GM12878 (cell line): ENCODE results near the gene MCTP2. TPM values are rescaled to one million over a fixed set of nuclear protein-coding genes. Genes with fewer than 3 reads are reported as not detected.

Experiments
- ATAC-seq: fragments of 200-7000 bp; cut with Tn5 transposase; 3 replicates; pipeline ENCODE4 v1.9.1; 2020; ENCODE audit warnings: mild to moderate bottlenecking, moderate library complexity
- BruUV-seq: library from RNA; stranded (reverse); fragments of 400-500 nt; replicated peaks from 2 replicates; lab custom pipeline; 2021; lab: Mats Ljungman, UMichigan
- CTCF ChIA-PET: fragments of 300-600 bp; sonication (Branson Sonifier 250); formaldehyde crosslinking; extraction: SDS; loops from one replicate; lab custom pipeline; 2021; ENCODE audit warnings: inconsistent platforms; lab: Yijun Ruan, JAX
- POLR2A ChIA-PET: fragments of 350-600 bp; formaldehyde crosslinking; extraction: SDS; loops from one replicate; lab custom pipeline; 2021; ENCODE audit warnings: inconsistent platforms; lab: Charles Lee
- RAD21 ChIA-PET: fragments of 300-600 bp; sonication (Branson Sonifier 250); formaldehyde crosslinking; loops from one replicate; lab custom pipeline; 2023; ENCODE audit warnings: antibody characterized with exemption; ENCODE audit not compliant: unreplicated experiment; lab: Charles Lee
- SMC1A ChIA-PET: fragments of 300-600 bp; sonication (Branson Sonifier 250); formaldehyde crosslinking; loops from one replicate; lab custom pipeline; 2023; ENCODE audit not compliant: unreplicated experiment, uncharacterized antibody; lab: Charles Lee
- DNase-seq: peaks from one replicate; pipeline ENCODE4 v3.0.0-alpha.2; 2011; ENCODE audit warnings: low read depth, low spot score
- FAIRE-seq: peaks from 3 replicates; lab custom pipeline; 2011; peaks lifted over from hg19 to GRCh38; lab: Jason Lieb, UNC
- H2AFZ ChIP-seq: 2 replicates; pipeline ENCODE4 v1.6.0; 2011; ENCODE audit warnings: low read depth, low read length, control low read depth; ENCODE audit not compliant: control insufficient read depth
- H3K27ac ChIP-seq: 2 replicates; pipeline ENCODE4 v1.5.1; 2011; ENCODE audit warnings: control low read depth; ENCODE audit not compliant: control insufficient read depth, insufficient read depth
- H3K27me3 ChIP-seq, 2 experiments: replicated peaks in 1 of 2; 2 replicates each; pipeline versions ENCODE4 v1.6.0 to v1.6.1; 2011; ENCODE audit warnings: low read length in 1 of 2; ENCODE audit not compliant: control insufficient read depth in 2 of 2, insufficient read depth in 2 of 2
- H3K36me3 ChIP-seq, 2 experiments: 2 replicates each; pipeline ENCODE4 v1.5.1; 2011; ENCODE audit warnings: low read length in 1 of 2; ENCODE audit not compliant: control insufficient read depth in 2 of 2, insufficient read depth in 2 of 2
- H3K4me1 ChIP-seq: 2 replicates; pipeline ENCODE4 v1.6.1; 2011; ENCODE audit warnings: mild to moderate bottlenecking, low read length, moderate library complexity, mixed read lengths; ENCODE audit not compliant: control insufficient read depth, insufficient read depth
- H3K4me2 ChIP-seq: 2 replicates; pipeline ENCODE4 v1.6.0; 2011; ENCODE audit warnings: control low read depth; ENCODE audit not compliant: control insufficient read depth, insufficient read depth
- H3K4me3 ChIP-seq: fragments of 200-600 bp; sonication (generic); 2 replicates; pipeline ENCODE4 v1.5.1; 2016
- H3K79me2 ChIP-seq: 2 replicates; pipeline ENCODE4 v1.6.0; 2011; ENCODE audit warnings: low read length; ENCODE audit not compliant: control insufficient read depth, insufficient read depth
- H3K9ac ChIP-seq: 2 replicates; pipeline ENCODE4 v1.8.0; 2011; ENCODE audit warnings: low read length, control low read depth, mixed read lengths; ENCODE audit not compliant: control insufficient read depth, insufficient read depth
- H3K9me3 ChIP-seq: replicated peaks from 3 replicates; pipeline ENCODE4 v1.5.1; 2011; ENCODE audit warnings: mild to moderate bottlenecking, low read length; ENCODE audit not compliant: control insufficient read depth, insufficient read depth
- H4K20me1 ChIP-seq: 2 replicates; pipeline ENCODE4 v1.6.0; 2011; ENCODE audit not compliant: control insufficient read depth, insufficient read depth
- BCL11A ChIP-seq: IDR thresholded peaks from 2 replicates; pipeline ENCODE4 v1.6.1; 2011; ENCODE audit warnings: low read depth, low read length
- CHD1 ChIP-seq: IDR thresholded peaks from 2 replicates; pipeline ENCODE4 v1.6.1; 2012; ENCODE audit warnings: low read depth, low read length, improper control_type of control experiment
- CHD2 ChIP-seq: IDR thresholded peaks from 2 replicates; pipeline ENCODE4 v1.6.1; 2011; ENCODE audit warnings: low read depth, low read length, improper control_type of control experiment, borderline replicate concordance
- ESRRA ChIP-seq: IDR thresholded peaks from 2 replicates; pipeline ENCODE4 v1.6.1; 2012; ENCODE audit warnings: mild to moderate bottlenecking, low read length, improper control_type of control experiment
- EZH2 ChIP-seq: IDR thresholded peaks from 2 replicates; pipeline ENCODE4 v1.6.1; 2012; ENCODE audit warnings: low read depth, mild to moderate bottlenecking, control low read depth, inconsistent platforms, low read length, borderline replicate concordance; ENCODE audit not compliant: control insufficient read depth
- LARP7 ChIP-seq: fragments of 450-650 bp; IDR thresholded peaks from 2 replicates; pipeline ENCODE4 v1.6.1; 2017; ENCODE audit warnings: mild to moderate bottlenecking
- MEF2B ChIP-seq: fragments of 450-650 bp; IDR thresholded peaks from 2 replicates; pipeline ENCODE4 v1.6.1; 2018; ENCODE audit warnings: mild to moderate bottlenecking, moderate library complexity; ENCODE audit not compliant: partially characterized antibody, poor library complexity, severe bottlenecking
- NFYB ChIP-seq: IDR thresholded peaks from 2 replicates; pipeline ENCODE4 v1.6.1; 2011; ENCODE audit warnings: low read depth, mild to moderate bottlenecking, low read length, improper control_type of control experiment, moderate library complexity; ENCODE audit not compliant: insufficient read depth
- PKNOX1 ChIP-seq: fragments of 450-650 bp; IDR thresholded peaks from 2 replicates; pipeline ENCODE4 v1.6.1; 2016; ENCODE audit warnings: mild to moderate bottlenecking
- RAD51 ChIP-seq: fragments of 450-650 bp; IDR thresholded peaks from 2 replicates; pipeline ENCODE4 v1.6.1; 2016; ENCODE audit warnings: moderate library complexity, mild to moderate bottlenecking, inconsistent platforms
- SIX5 ChIP-seq: IDR thresholded peaks from 2 replicates; pipeline ENCODE4 v1.6.1; 2011; ENCODE audit warnings: mild to moderate bottlenecking, low read depth, low read length, moderate library complexity; ENCODE audit not compliant: severe bottlenecking
- TAF1 ChIP-seq: IDR thresholded peaks from 2 replicates; pipeline ENCODE4 v1.6.1; 2011; ENCODE audit warnings: mild to moderate bottlenecking, low read depth, low read length, borderline replicate concordance
- YBX1 ChIP-seq: fragments of 450-650 bp; IDR thresholded peaks from 2 replicates; pipeline ENCODE4 v1.6.1; 2016; ENCODE audit warnings: antibody characterized with exemption
- ZBTB4 ChIP-seq: fragments of 450-650 bp; formaldehyde crosslinking; IDR thresholded peaks from 2 replicates; pipeline ENCODE4 v1.4.0; 2022; ENCODE audit warnings: mild to moderate bottlenecking, moderate library complexity
- WGBS: methylation state at CpG from one replicate; pipeline ENCODE4 v1.1.6; 2016; ENCODE audit warnings: low lambda C conversion rate; ENCODE audit not compliant: insufficient replicate concordance, insufficient coverage; ENCODE audit errors: missing lambda C conversion rate; 5-methylcytosine and 5-hydroxymethylcytosine counted together
- in situ Hi-C: fragments of 300-500 bp; cut with MboI; formaldehyde crosslinking; loops from 9 replicates; pipeline ENCODE4 v1.14.3; 2018; ENCODE audit warnings: mixed read lengths
- intact Hi-C: fragments of 100-400 bp; cut with micrococcal nuclease; formaldehyde crosslinking; loops from one replicate; pipeline ENCODE4 v1.14.2; 2022; ENCODE audit not compliant: unreplicated experiment
- polyA plus RNA-seq, 11 experiments: library from polyadenylated mRNA; depleted of rRNA in 4 of 11; unstranded in 6 of 11; stranded (reverse) in 5 of 11; fragments of >200 nt; fragmentation: Nextera tagmentation in 4 of 11; fragmentation: Illumina TruSeq in 1 of 11; extraction: Ambion mirVana in 4 of 11; extraction: Trizol in 1 of 11; gene quantifications; 1 replicate in 1 of 11; 2 replicates in 10 of 11; pipeline versions ENCODE4 v1.2.1 to v1.2.3, GENCODE V29; 2011 to 2016; ENCODE audit warnings: inconsistent platforms in 2 of 11, missing spikeins in 2 of 11, low read depth in 1 of 11
- total RNA-seq, 4 experiments: library from RNA; depleted of rRNA in 3 of 4; stranded (reverse); fragments of >200 nt in 3 of 4; fragmentation: Illumina TruSeq in 1 of 4; extraction: Trizol in 1 of 4; gene quantifications; 2 replicates each; pipeline versions ENCODE4 v1.2.1 to v1.2.3, GENCODE V29; 2013 to 2021

The MCTP2 gene
- total and polyA plus RNA-seq, 10 of the 15 experiments (the other 5 are each of a cell fraction or from before 2014, with no cell fraction given): 0.24 to 48.5 (median 0.88) TPM

- Histone ChIP-seq H2AFZ (no peak overlapping the region), H3K27ac (no peak overlapping the region), H3K36me3 (no peaks in the 10 kb centered on the region), H3K9me3 (no peaks in the 10 kb centered on the region), H3K79me2 (no peaks in the 10 kb centered on the region), H3K4me2 (no peak overlapping the region), H3K27me3 (no peaks in the 10 kb centered on the region), H3K9ac (no peak overlapping the region), H4K20me1 (no peaks in the 10 kb centered on the region), H3K4me3 (no peak overlapping the region), H3K4me1 (no peaks in the 10 kb centered on the region)
- FAIRE-seq (no peak), ATAC-seq (no peak), DNase-seq (no peak)
- RAD21 ChIA-PET: no interaction called here
- intact Hi-C loops (no loop called here), in situ Hi-C loops (no loop called here)
- BruUV-seq: no TSS peak
- TF ChIP-seq ESRRA (no peak), EZH2 (no peak)
- WGBS: 3% methylated on average over 3 of the region's 3 CpGs
- SMC1A ChIA-PET: interaction anchor here (0.9 to 1.2 kb wide), 2 partner anchors 74 to 120 kb away, joined by 3 read pairs; no protein-coding TSS in a partner anchor
- CTCF ChIA-PET: interaction anchor here (0.9 kb wide), 1 partner anchor 9 kb away, joined by 3 read pairs; no protein-coding TSS in a partner anchor
- POLR2A ChIA-PET: no interaction called here
These were observed 28.1 kb upstream of the MCTP2 start for GRCh38 chr15:94203306-94203705.

- H2AFZ ChIP-seq: no peak overlapping the region
- H3K9me3 ChIP-seq: no peaks in the 10 kb centered on the region
- FAIRE-seq: no peak
- RAD21 ChIA-PET: no interaction called here
- H3K27ac ChIP-seq: no peak overlapping the region
- H3K4me3 ChIP-seq: no peak overlapping the region
- H3K36me3 ChIP-seq: no peaks in the 10 kb centered on the region
- H3K4me2 ChIP-seq: no peak overlapping the region
- CTCF ChIA-PET: no interaction called here
- H4K20me1 ChIP-seq: no peaks in the 10 kb centered on the region
- H3K79me2 ChIP-seq: no peaks in the 10 kb centered on the region
- intact Hi-C loops: no loop called here
- POLR2A ChIA-PET: no interaction called here
- WGBS: 71% methylated on average over 7 of the region's 7 CpGs
- SMC1A ChIA-PET: no interaction called here
- DNase-seq: no peak
- no peak overlapping the region for H3K9ac ChIP-seq
- H3K4me1 ChIP-seq: no peaks in the 10 kb centered on the region
- no peak for ATAC-seq
- no TSS peak for BruUV-seq
- H3K27me3 ChIP-seq: no peaks in the 10 kb centered on the region
- no peak for TF ChIP-seq PKNOX1
- TF ChIP-seq ZBTB4 (CRISPR knock-in tag): no peak
- TF ChIP-seq RAD51: no peak
- no peak for TF ChIP-seq MEF2B
- no peak for TF ChIP-seq CHD1
- TF ChIP-seq BCL11A: no peak
- no peak for TF ChIP-seq TAF1
- no peak for TF ChIP-seq NFYB
- no peak for TF ChIP-seq CHD2
- TF ChIP-seq SIX5: no peak
- TF ChIP-seq LARP7: no peak
- TF ChIP-seq YBX1: no peak
- TF ChIP-seq, all 136 proteins: peak for 0
- in situ Hi-C loops: no loop called here
These were observed 26.0 kb upstream of the MCTP2 start for GRCh38 chr15:94205366-94205765.
